ENCODE measurements around the gene ERMN.

- TF ChIP-seq CTCF (IDR thresholded peaks at IDR 0.05) (no peak), POLR2A (IDR thresholded peaks at IDR 0.05) (no peak)
Measured at GRCh38 chr2:157326698-157327097, 1.1 kb upstream of the ERMN start.
